Measurements from ENCODE around the gene MED15.

GRCh38 chr22:20590477-20591294 lies 83.3 kb downstream of the MED15 start:
- TF ChIP-seq CTCF (IDR thresholded peaks at IDR 0.05), result no peak
- no peak for TF ChIP-seq POLR2A (IDR thresholded peaks at IDR 0.05)

Measured in lower leg skin (tissue), 3 donors.